Ishikawa (cell line): ENCODE data around the gene KRT14.

Experiments used
- CREB1 ChIP-seq: IDR thresholded peaks from 2 replicates; pipeline ENCODE4 v1.6.1; 2012; ENCODE audit warnings: low read depth
- EGR1 ChIP-seq: IDR thresholded peaks from 2 replicates; pipeline ENCODE4 v1.6.1; 2012
- FOXM1 ChIP-seq: IDR thresholded peaks from 2 replicates; pipeline ENCODE4 v1.6.1; 2012; ENCODE audit warnings: low read depth, borderline replicate concordance
- TAF1 ChIP-seq: IDR thresholded peaks from 2 replicates; pipeline ENCODE4 v1.6.1; 2012; ENCODE audit warnings: low read depth, mild to moderate bottlenecking
- TCF12 ChIP-seq: IDR thresholded peaks from 2 replicates; pipeline ENCODE4 v1.6.1; 2012; ENCODE audit warnings: low read depth
- YY1 ChIP-seq: IDR thresholded peaks from 2 replicates; pipeline ENCODE4 v1.6.1; 2012; ENCODE audit warnings: low read depth
- ZBTB7A ChIP-seq: IDR thresholded peaks from 2 replicates; pipeline ENCODE4 v1.6.1; 2012; ENCODE audit warnings: low read depth
- TF ChIP-seq, protein P1 (sequence below): IDR thresholded peaks from 2 replicates; pipeline ENCODE4 v1.6.1; 2012; ENCODE audit warnings: low read depth, mild to moderate bottlenecking

DNA sequence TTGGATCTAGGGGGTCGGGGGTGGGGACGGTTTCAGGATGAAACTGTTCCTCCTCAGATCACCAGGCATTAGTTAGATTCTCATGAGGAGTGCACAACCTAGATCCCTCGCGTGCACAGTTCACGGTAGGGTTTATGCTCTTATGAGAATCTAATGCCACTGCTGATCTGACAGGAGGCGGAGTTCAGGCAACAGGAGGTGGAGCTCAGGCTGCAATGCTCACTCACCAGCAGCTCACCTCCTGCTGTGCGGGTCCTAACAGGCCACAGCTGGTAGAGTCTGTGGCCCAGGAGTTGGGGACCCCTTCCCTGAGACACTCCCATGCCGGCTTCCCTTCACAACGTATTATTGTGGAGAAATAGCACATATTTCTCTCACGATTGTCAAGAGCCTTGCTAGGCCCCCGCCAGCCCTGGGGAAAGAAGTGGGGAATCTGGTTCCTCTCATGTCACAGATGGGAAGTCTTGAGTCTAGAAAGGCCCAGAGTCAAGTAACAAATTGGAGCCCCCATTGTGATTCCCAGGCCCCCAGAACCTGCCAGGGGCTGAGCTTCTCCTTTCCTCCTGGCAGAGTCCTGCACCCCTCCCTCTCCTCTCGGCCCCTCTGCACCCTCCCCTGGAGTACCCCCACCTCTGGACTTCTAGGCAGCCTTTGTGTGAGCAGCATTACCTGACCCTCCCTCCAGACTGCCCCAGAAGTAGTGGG, 6.1 kb upstream of the KRT14 start:
- TF ChIP-seq, protein P1, sequence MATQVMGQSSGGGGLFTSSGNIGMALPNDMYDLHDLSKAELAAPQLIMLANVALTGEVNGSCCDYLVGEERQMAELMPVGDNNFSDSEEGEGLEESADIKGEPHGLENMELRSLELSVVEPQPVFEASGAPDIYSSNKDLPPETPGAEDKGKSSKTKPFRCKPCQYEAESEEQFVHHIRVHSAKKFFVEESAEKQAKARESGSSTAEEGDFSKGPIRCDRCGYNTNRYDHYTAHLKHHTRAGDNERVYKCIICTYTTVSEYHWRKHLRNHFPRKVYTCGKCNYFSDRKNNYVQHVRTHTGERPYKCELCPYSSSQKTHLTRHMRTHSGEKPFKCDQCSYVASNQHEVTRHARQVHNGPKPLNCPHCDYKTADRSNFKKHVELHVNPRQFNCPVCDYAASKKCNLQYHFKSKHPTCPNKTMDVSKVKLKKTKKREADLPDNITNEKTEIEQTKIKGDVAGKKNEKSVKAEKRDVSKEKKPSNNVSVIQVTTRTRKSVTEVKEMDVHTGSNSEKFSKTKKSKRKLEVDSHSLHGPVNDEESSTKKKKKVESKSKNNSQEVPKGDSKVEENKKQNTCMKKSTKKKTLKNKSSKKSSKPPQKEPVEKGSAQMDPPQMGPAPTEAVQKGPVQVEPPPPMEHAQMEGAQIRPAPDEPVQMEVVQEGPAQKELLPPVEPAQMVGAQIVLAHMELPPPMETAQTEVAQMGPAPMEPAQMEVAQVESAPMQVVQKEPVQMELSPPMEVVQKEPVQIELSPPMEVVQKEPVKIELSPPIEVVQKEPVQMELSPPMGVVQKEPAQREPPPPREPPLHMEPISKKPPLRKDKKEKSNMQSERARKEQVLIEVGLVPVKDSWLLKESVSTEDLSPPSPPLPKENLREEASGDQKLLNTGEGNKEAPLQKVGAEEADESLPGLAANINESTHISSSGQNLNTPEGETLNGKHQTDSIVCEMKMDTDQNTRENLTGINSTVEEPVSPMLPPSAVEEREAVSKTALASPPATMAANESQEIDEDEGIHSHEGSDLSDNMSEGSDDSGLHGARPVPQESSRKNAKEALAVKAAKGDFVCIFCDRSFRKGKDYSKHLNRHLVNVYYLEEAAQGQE = no peak
- no peak for TF ChIP-seq YY1
- TF ChIP-seq TAF1 = no peak; the same call in 1 of the 2 replicates
- TF ChIP-seq CREB1 = no peak
- TF ChIP-seq ZBTB7A = no peak
- no peak for TF ChIP-seq TCF12
- no peak for TF ChIP-seq EGR1
- no peak for TF ChIP-seq FOXM1
